ENCODE results near the gene RNPC3. TPM values are rescaled to one million over a fixed set of nuclear protein-coding genes. Genes with fewer than 3 reads are reported as not detected.
A peak's percentile ranks its signal among the peaks of the same experiment; 100 is the strongest.

Gene RNPC3
- total RNA-seq, 1 experiment from 2014 or later, result 18.7 TPM

DNA sequence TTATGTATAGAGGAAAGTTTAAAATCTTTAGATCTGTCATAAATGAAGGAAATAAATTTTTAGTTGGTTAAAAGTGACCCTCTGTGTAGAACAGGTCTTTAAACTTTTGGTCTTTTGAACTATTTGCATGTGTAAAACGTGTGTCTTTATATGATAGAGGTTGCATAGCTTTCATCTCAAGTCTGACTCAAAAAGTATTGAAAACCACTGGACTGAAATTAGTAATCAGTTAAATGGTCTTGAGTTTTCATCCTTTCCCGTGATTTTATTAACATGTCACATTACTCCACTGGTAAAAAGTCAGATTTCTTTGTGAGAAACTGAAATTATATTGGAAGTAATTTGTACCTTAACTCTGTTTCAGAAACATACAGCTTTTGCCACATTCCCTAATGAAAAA is 1.8 kb downstream of the RNPC3 start:
- POLR2A ChIA-PET, result interaction anchor here (0.7 to 2.1 kb wide), 3 partner anchors 8 to 331 kb away, joined by 3 to 14 read pairs (median 7); no protein-coding TSS in a partner anchor
- Mint-ChIP-seq H3K4me1 (ENCODE audit: insufficient read depth, unreplicated experiment) (peaks cover 23% of the 10 kb centered on the region), H3K27me3 (ENCODE audit: insufficient read depth, unreplicated experiment) (no peaks in the 10 kb centered on the region), H3K36me3 (ENCODE audit: insufficient read depth, unreplicated experiment) (peaks cover 36% of the 10 kb centered on the region), H3K27ac (ENCODE audit: low read depth, unreplicated experiment) (no peak overlapping the region), H3K9me3 (ENCODE audit: unreplicated experiment) (no peaks in the 10 kb centered on the region), H3K4me3 (ENCODE audit: unreplicated experiment) (peak overlapping the region; percentile 99)
- no TSS peak for BruUV-seq (replicated peaks)
- intact Hi-C loops (cut with micrococcal nuclease), result no loop called here
- no peak for DNase-seq (ENCODE audit: unreplicated experiment)
- CTCF ChIA-PET, result no interaction called here
- TF ChIP-seq, protein P1, sequence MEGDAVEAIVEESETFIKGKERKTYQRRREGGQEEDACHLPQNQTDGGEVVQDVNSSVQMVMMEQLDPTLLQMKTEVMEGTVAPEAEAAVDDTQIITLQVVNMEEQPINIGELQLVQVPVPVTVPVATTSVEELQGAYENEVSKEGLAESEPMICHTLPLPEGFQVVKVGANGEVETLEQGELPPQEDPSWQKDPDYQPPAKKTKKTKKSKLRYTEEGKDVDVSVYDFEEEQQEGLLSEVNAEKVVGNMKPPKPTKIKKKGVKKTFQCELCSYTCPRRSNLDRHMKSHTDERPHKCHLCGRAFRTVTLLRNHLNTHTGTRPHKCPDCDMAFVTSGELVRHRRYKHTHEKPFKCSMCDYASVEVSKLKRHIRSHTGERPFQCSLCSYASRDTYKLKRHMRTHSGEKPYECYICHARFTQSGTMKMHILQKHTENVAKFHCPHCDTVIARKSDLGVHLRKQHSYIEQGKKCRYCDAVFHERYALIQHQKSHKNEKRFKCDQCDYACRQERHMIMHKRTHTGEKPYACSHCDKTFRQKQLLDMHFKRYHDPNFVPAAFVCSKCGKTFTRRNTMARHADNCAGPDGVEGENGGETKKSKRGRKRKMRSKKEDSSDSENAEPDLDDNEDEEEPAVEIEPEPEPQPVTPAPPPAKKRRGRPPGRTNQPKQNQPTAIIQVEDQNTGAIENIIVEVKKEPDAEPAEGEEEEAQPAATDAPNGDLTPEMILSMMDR (IDR thresholded peaks at IDR 0.05; ENCODE audit: unreplicated experiment), result no peak

DNA sequence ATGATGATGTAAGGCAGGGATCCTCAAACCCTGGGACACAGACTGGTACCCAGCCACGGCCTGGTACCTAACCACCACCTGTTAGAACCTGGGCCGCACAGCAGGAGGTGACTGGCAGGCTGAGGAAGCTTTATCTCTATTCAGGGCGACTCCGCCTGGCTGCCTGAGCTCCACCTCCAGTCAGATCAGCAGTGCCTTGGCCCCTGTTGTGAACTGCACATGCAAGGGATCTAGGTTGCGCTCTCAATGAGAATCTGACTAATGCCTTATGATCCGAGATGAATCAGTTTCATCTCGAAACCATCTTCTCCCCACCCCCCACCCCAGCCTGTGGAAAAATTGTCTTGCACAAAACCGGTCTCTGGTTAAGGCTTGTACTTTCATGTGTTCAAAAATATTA is 4.2 kb downstream of the RNPC3 start:
- BruUV-seq (replicated peaks), result no TSS peak
- Mint-ChIP-seq H3K27me3 (ENCODE audit: insufficient read depth, unreplicated experiment) (no peaks in the 10 kb centered on the region), H3K9me3 (ENCODE audit: unreplicated experiment) (no peaks in the 10 kb centered on the region), H3K36me3 (ENCODE audit: insufficient read depth, unreplicated experiment) (peaks cover 45% of the 10 kb centered on the region), H3K4me3 (ENCODE audit: unreplicated experiment) (no peak overlapping the region), H3K27ac (ENCODE audit: low read depth, unreplicated experiment) (peak overlapping the region; percentile 17), H3K4me1 (ENCODE audit: insufficient read depth, unreplicated experiment) (peaks cover 29% of the 10 kb centered on the region)
- peak; percentile 70 for DNase-seq (ENCODE audit: unreplicated experiment)
- TF ChIP-seq, protein P1 (IDR thresholded peaks at IDR 0.05; ENCODE audit: unreplicated experiment), result no peak
- CTCF ChIA-PET, result no interaction called here
- intact Hi-C loops (cut with micrococcal nuclease), result no loop called here
- POLR2A ChIA-PET, result no interaction called here

DNA sequence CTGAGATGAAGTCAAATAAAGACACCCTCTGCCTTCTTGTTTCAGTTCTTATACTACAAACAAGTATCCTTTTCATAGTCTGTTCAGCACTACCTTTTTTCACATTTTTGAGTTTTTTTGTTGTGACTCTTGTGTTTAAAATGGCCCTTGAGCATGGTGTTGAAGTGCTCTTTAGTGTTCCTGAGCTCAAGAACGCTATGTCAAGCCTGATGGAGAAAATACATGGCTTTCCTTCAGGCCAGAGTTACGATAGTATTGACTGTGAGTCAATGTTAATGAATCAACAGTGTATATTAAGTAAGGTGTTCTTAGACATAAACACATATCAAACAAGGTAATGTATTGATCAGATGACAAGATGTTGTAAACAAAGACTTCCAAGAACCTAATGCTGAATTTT is 12.7 kb downstream of the RNPC3 start:
- CTCF ChIA-PET, result no interaction called here
- Mint-ChIP-seq H3K4me3 (ENCODE audit: unreplicated experiment) (no peak overlapping the region), H3K36me3 (ENCODE audit: insufficient read depth, unreplicated experiment) (peaks cover 68% of the 10 kb centered on the region), H3K4me1 (ENCODE audit: insufficient read depth, unreplicated experiment) (peaks cover 7% of the 10 kb centered on the region), H3K27me3 (ENCODE audit: insufficient read depth, unreplicated experiment) (no peaks in the 10 kb centered on the region), H3K9me3 (ENCODE audit: unreplicated experiment) (no peaks in the 10 kb centered on the region), H3K27ac (ENCODE audit: low read depth, unreplicated experiment) (no peak overlapping the region)
- BruUV-seq (replicated peaks), result no TSS peak
- TF ChIP-seq, protein P1 (IDR thresholded peaks at IDR 0.05; ENCODE audit: unreplicated experiment), result no peak
- intact Hi-C loops (cut with micrococcal nuclease), result no loop called here
- POLR2A ChIA-PET, result interaction anchor here (0.9 kb wide), 1 partner anchor 10 kb away, joined by 7 read pairs; no protein-coding TSS in a partner anchor
- no peak for DNase-seq (ENCODE audit: unreplicated experiment)

DNA sequence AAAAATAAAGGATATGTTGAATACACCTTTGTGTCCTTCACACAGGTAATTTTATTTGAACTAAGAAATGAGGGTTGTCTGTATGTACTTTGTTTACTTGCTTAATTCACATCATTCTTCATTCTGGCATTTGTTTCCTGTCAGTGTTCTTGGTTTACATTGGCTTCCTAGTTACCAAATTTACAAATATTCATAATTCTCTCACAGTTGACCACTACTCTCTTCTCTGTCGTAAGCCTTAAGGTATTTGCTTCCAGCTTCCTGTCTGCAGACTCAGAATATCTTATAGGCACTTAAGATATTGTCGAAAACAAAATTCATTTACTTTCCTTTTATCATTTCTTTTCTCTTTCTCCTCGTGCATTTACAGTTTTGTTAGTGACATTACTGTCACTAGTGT is 15.9 kb downstream of the RNPC3 start:
- DNase-seq (ENCODE audit: unreplicated experiment), result no peak
- Mint-ChIP-seq H3K36me3 (ENCODE audit: insufficient read depth, unreplicated experiment) (peaks cover 78% of the 10 kb centered on the region), H3K9me3 (ENCODE audit: unreplicated experiment) (no peaks in the 10 kb centered on the region), H3K4me1 (ENCODE audit: insufficient read depth, unreplicated experiment) (peaks cover 6% of the 10 kb centered on the region), H3K27ac (ENCODE audit: low read depth, unreplicated experiment) (no peak overlapping the region), H3K27me3 (ENCODE audit: insufficient read depth, unreplicated experiment) (no peaks in the 10 kb centered on the region), H3K4me3 (ENCODE audit: unreplicated experiment) (no peak overlapping the region)
- POLR2A ChIA-PET, result no interaction called here
- intact Hi-C loops (cut with micrococcal nuclease), result no loop called here
- no TSS peak for BruUV-seq (replicated peaks)
- TF ChIP-seq, protein P1 (IDR thresholded peaks at IDR 0.05; ENCODE audit: unreplicated experiment), result no peak
- CTCF ChIA-PET, result interaction anchor here (0.5 kb wide), 1 partner anchor 680 kb away, joined by 3 read pairs; no protein-coding TSS in a partner anchor
